GM19240 (cell line): ENCODE data around the gene SERPINB10.

Experiments
- DNase-seq: peaks from one replicate; pipeline ENCODE4 v3.0.0; 2011; ENCODE audit warnings: low spot score; ENCODE audit not compliant: insufficient read length

The SERPINB10 gene

GRCh38 chr18:63980896-63981460 lies 73.2 kb downstream of the SERPINB10 start:
- DNase-seq: no peak

GRCh38 chr18:63981719-63982118 lies 74.0 kb downstream of the SERPINB10 start:
- no peak for DNase-seq

GRCh38 chr18:63982361-63982760 lies 74.6 kb downstream of the SERPINB10 start:
- DNase-seq: no peak
